ENCODE results near the gene CDKN2B-AS1.

CDKN2B-AS1 gene

GRCh38 chr9:22008384-22008716 lies 13.8 kb downstream of the CDKN2B-AS1 start:
- DNase-seq: no peak

- peak; percentile 82 for DNase-seq
Measured at GRCh38 chr9:22008717-22009505, 14.3 kb downstream of the CDKN2B-AS1 start, which contains the start of gene CDKN2B. TSS of gene CDKN2B (minus strand) at chr9:22009305. CDS start at chr9:22008953, 352 bp downstream.

GRCh38 chr9:22009506-22009867 lies 14.9 kb downstream of the CDKN2B-AS1 start:
- DNase-seq: no peak

GRCh38 chr9:22010866-22011625 lies 16.5 kb downstream of the CDKN2B-AS1 start:
- DNase-seq: no peak

GRCh38 chr9:22022396-22022795 lies 27.8 kb downstream of the CDKN2B-AS1 start:
- no peak for DNase-seq

- DNase-seq: no peak
Measured at GRCh38 chr9:22026696-22027095, 32.1 kb downstream of the CDKN2B-AS1 start.

- DNase-seq: no peak
Measured at GRCh38 chr9:22028394-22028793, 33.8 kb downstream of the CDKN2B-AS1 start.

- no peak for DNase-seq
Measured at GRCh38 chr9:22029231-22029630, 34.6 kb downstream of the CDKN2B-AS1 start.

- no peak for DNase-seq
Measured at GRCh38 chr9:22030101-22030598, 35.6 kb downstream of the CDKN2B-AS1 start.

GRCh38 chr9:22031655-22032411 lies 37.2 kb downstream of the CDKN2B-AS1 start:
- DNase-seq: no peak

GRCh38 chr9:22033012-22033630 lies 38.5 kb downstream of the CDKN2B-AS1 start:
- no peak for DNase-seq

- peak; percentile 13 for DNase-seq
Measured at GRCh38 chr9:22035591-22036011, 41.0 kb downstream of the CDKN2B-AS1 start.

GRCh38 chr9:22036866-22037626 lies 42.5 kb downstream of the CDKN2B-AS1 start:
- no peak for DNase-seq

- peak; percentile 45 for DNase-seq
Measured at GRCh38 chr9:22037954-22038690, 43.5 kb downstream of the CDKN2B-AS1 start.

GRCh38 chr9:22039258-22039657 lies 44.7 kb downstream of the CDKN2B-AS1 start:
- no peak for DNase-seq

GRCh38 chr9:22040760-22041159 lies 46.2 kb downstream of the CDKN2B-AS1 start:
- no peak for DNase-seq

GRCh38 chr9:22041344-22041743 lies 46.8 kb downstream of the CDKN2B-AS1 start:
- no peak for DNase-seq

GRCh38 chr9:22041775-22042174 lies 47.2 kb downstream of the CDKN2B-AS1 start:
- DNase-seq: no peak

- no peak for DNase-seq
Measured at GRCh38 chr9:22043928-22044327, 49.3 kb downstream of the CDKN2B-AS1 start.

- DNase-seq: no peak
Measured at GRCh38 chr9:22044583-22044982, 50.0 kb downstream of the CDKN2B-AS1 start.

- DNase-seq: no peak
Measured at GRCh38 chr9:22045423-22045822, 50.8 kb downstream of the CDKN2B-AS1 start.

All from CD4-positive, alpha-beta T cell treated with Interleukin-12 subunit alpha and Interleukin-12 subunit beta, for 1 hour (primary cell).